ENCODE data around the gene SLC9A9. TPM values are rescaled to one million over a fixed set of nuclear protein-coding genes. Genes with fewer than 3 reads are reported as not detected.

Gene SLC9A9
- total RNA-seq, 4 donors from 2014 or later: 1.7 to 8.2 (median 3.6) TPM

DNA sequence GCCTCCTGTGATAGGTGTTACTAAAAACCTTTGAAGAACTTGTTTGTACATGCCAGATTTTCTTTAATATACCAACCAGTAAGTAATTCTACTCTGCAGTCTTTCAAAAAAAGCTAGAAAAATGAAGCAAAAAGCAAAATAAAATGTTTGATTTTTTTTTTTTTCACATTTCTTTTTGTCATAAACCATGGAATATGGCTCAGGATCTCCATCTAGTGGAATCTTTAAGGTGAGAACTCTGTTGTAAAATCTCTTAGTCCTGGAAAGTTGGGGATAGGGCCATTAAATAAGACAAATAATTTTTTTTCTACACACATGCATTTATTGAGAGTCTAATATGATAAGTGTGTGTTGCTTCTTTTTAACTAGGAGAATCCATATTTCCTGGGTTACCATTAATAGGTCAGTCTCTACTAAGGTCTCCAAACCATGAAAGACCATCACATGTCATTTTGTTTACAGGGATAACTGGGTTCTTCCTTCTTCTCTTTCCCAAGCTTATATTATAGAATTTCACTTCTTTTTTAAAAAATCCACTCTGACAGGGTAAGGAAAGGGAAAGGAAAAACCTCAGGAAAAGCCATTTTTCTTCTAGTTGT is 84.6 kb downstream of the SLC9A9 start:
- Histone ChIP-seq H3K36me3 (no peaks in the 10 kb centered on the region), H3K27me3 (no peaks in the 10 kb centered on the region), H3K27ac (no peak overlapping the region), H3K9me3 (no peaks in the 10 kb centered on the region), H3K4me1 (no peaks in the 10 kb centered on the region), H3K4me3 (no peak overlapping the region)
- TF ChIP-seq POLR2A (IDR thresholded peaks at IDR 0.05): no peak
- TF ChIP-seq, protein P1, sequence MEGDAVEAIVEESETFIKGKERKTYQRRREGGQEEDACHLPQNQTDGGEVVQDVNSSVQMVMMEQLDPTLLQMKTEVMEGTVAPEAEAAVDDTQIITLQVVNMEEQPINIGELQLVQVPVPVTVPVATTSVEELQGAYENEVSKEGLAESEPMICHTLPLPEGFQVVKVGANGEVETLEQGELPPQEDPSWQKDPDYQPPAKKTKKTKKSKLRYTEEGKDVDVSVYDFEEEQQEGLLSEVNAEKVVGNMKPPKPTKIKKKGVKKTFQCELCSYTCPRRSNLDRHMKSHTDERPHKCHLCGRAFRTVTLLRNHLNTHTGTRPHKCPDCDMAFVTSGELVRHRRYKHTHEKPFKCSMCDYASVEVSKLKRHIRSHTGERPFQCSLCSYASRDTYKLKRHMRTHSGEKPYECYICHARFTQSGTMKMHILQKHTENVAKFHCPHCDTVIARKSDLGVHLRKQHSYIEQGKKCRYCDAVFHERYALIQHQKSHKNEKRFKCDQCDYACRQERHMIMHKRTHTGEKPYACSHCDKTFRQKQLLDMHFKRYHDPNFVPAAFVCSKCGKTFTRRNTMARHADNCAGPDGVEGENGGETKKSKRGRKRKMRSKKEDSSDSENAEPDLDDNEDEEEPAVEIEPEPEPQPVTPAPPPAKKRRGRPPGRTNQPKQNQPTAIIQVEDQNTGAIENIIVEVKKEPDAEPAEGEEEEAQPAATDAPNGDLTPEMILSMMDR (IDR thresholded peaks at IDR 0.05 in 4 of 5, conservative IDR thresholded peaks at IDR 0.05 in 1 of 5): no peak
- in situ Hi-C loops (cut with MboI; ENCODE audit: low sequenced_read_pairs in 4 of 4) (no loop called here), intact Hi-C loops (cut with DNase I; ENCODE audit: low total_unique reads) (no loop called here)
- DNase-seq (no peak), ATAC-seq (no peak)

DNA sequence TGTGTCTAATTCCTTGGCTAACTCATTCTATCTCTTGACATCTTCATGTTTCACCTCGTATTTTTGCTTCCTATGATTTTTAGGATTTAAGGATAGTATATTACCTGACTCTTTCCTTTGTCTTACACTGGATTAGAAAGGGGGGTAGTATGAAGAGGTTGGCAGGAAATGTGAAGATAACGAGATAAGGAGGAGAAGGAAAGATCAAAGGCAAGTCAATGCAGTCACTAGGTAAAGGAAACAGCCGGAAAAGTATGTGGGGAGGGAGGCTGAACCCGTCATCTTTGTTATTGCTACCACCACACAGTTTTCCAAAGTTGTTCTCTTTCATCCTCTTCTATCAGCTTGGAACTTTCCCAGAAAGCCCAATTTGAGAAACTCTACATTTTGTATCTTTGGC is 90.6 kb downstream of the SLC9A9 start:
- Histone ChIP-seq H3K4me1 (no peaks in the 10 kb centered on the region), H3K4me3 (no peak overlapping the region), H3K27ac (no peak overlapping the region), H3K36me3 (no peaks in the 10 kb centered on the region), H3K27me3 (no peaks in the 10 kb centered on the region), H3K9me3 (no peaks in the 10 kb centered on the region)
- intact Hi-C loops (cut with DNase I; ENCODE audit: low total_unique reads) (no loop called here), in situ Hi-C loops (cut with MboI; ENCODE audit: low sequenced_read_pairs in 4 of 4) (no loop called here)
- DNase-seq (no peak), ATAC-seq (no peak)
- TF ChIP-seq, protein P1 (IDR thresholded peaks at IDR 0.05 in 4 of 5, conservative IDR thresholded peaks at IDR 0.05 in 1 of 5): no peak
- TF ChIP-seq POLR2A (IDR thresholded peaks at IDR 0.05): no peak

DNA sequence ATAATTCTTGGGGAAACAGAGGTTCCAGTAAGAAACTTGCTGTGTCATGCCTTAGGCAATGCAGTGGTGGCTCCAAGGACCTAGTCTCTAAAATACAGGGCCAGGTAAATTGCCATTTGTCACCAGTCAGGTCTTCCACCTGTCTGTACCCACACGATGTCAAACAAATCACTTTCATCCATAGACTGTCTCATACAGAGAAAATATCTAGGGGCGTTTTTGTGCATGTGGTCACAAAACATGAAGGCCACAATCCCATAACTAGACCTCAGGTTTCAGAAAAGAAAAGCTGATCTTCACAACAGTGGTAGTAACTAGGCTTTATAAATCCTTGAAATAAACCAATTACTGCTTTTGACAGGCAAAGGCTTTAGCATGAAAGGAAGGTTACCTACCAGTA is 92.3 kb downstream of the SLC9A9 start:
- TF ChIP-seq, protein P1 (IDR thresholded peaks at IDR 0.05 in 4 of 5, conservative IDR thresholded peaks at IDR 0.05 in 1 of 5): no peak
- TF ChIP-seq POLR2A (IDR thresholded peaks at IDR 0.05): no peak
- Histone ChIP-seq H3K27ac (no peak overlapping the region), H3K4me1 (no peaks in the 10 kb centered on the region), H3K9me3 (no peaks in the 10 kb centered on the region), H3K4me3 (no peak overlapping the region), H3K27me3 (no peaks in the 10 kb centered on the region), H3K36me3 (no peaks in the 10 kb centered on the region)
- ATAC-seq (no peak), DNase-seq (no peak)
- in situ Hi-C loops (cut with MboI; ENCODE audit: low sequenced_read_pairs in 4 of 4): no loop called here
- intact Hi-C loops (cut with DNase I; ENCODE audit: low total_unique reads): no loop called here

DNA sequence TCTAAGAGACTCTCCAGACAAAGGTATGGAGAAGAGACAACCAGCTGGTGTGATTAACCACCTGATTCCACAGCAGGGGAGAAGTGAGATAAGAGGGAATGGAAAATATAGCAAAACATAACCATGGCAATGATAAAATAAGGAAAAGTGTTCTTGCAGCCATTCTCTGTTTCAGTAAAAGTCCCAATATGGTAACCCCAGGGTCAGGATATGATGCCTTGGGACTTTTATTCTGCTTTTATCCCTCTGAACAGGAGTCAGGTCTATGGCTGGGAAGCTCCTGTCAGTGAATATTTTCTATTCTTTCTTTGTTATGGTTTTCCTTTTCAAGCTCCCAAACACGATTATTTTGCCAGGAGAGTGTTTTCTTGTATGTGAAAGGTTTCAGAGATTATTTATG is 94.2 kb downstream of the SLC9A9 start:
- ATAC-seq: no peak

More for the DNA sequence above, 94.2 kb downstream of the SLC9A9 start:
- Histone ChIP-seq H3K4me1 (no peaks in the 10 kb centered on the region), H3K36me3 (no peaks in the 10 kb centered on the region), H3K27me3 (no peaks in the 10 kb centered on the region), H3K9me3 (no peaks in the 10 kb centered on the region), H3K4me3 (no peak overlapping the region), H3K27ac (no peak overlapping the region)
- in situ Hi-C loops (cut with MboI; ENCODE audit: low sequenced_read_pairs in 4 of 4): no loop called here
- no peak for DNase-seq
- intact Hi-C loops (cut with DNase I; ENCODE audit: low total_unique reads): no loop called here
- TF ChIP-seq POLR2A (IDR thresholded peaks at IDR 0.05): no peak
- TF ChIP-seq, protein P1 (IDR thresholded peaks at IDR 0.05 in 4 of 5, conservative IDR thresholded peaks at IDR 0.05 in 1 of 5): no peak
